ENCODE results near the gene LINS1. TPM values are rescaled to one million over a fixed set of nuclear protein-coding genes. Genes with fewer than 3 reads are reported as not detected.

The LINS1 gene
- total and polyA plus RNA-seq, 2 donors (not counting 3 experiments of a cell fraction or from before 2014, with no cell fraction given) = 6.9 to 14.7 TPM

DNA sequence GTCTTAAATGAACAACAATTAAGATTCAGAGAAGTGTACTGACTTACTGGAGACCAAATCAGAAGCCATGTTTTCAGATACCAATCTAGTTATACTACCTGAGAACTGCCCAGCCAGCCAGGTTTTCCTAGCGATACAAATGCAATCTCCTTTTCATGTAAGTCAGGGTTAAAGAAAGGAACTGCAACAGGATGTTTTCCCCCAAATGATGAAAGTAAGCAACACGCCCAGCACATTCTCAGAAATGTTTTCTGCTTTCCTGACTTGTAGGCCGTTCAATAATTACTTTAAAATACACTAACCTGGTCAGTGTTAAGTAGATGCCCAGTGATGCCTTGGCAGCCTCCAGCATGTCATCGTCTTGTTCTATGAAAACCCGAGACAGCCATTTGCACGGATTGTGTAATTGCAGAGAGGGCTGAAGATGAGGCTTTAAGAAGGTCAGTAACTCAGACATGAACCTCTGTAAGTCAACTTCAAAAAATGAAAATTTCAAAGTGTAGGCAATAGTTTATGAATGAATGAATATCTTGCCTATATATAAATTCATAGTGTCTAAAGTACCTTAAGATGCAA is 30.3 kb downstream of the LINS1 start:
- no peaks in the 10 kb centered on the region for H4K20me1 ChIP-seq (replicated peaks; ENCODE audit: control insufficient read depth, extremely low read depth, insufficient read depth, low read length)
- intact Hi-C loops (cut with micrococcal nuclease) = loop anchor here (1.0 to 2.0 kb wide), 2 partner anchors 222 to 643 kb away; no protein-coding TSS in a partner anchor

More for the DNA sequence above, 30.3 kb downstream of the LINS1 start:
- DNase-seq (ENCODE audit: low read depth, low spot score) (no peak), FAIRE-seq (no peak)
- Histone ChIP-seq H3K27ac (ENCODE audit: insufficient read depth, low read depth, low read length) (no peak overlapping the region), H3K4me3 (replicated peaks in 1 of 3; ENCODE audit: insufficient read depth in 1 of 3, low read depth in 1 of 3, low read length in 3 of 3) (no peak overlapping the region), H3K36me3 (ENCODE audit: control insufficient read depth in 2 of 2, extremely low read depth in 1 of 2, insufficient read depth in 2 of 2, low read length in 2 of 2) (peaks cover 2 to 11% of the 10 kb centered on the region in 2 experiments), H3K4me2 (ENCODE audit: insufficient read depth, low read length) (no peak overlapping the region), H3K9me3 (replicated peaks; ENCODE audit: control insufficient read depth, insufficient read depth, low read length) (no peaks in the 10 kb centered on the region), H3K4me1 (ENCODE audit: control insufficient read depth, extremely low read depth, insufficient read depth, low read length) (no peaks in the 10 kb centered on the region), H3K9me1 (replicated peaks; ENCODE audit: control insufficient read depth, extremely low read depth, insufficient read depth, low read length) (no peaks in the 10 kb centered on the region), H3K9ac (replicated peaks; ENCODE audit: extremely low read depth, insufficient read depth, low read length) (no peak overlapping the region), H3K27me3 (ENCODE audit: control insufficient read depth in 2 of 2, insufficient read depth in 2 of 2, low read length in 2 of 2) (no peaks in the 10 kb centered on the region), H3K79me2 (ENCODE audit: control insufficient read depth, insufficient read depth, low read length) (no peaks in the 10 kb centered on the region), H2AFZ (ENCODE audit: low read depth, low read length) (no peak overlapping the region)
- dilution Hi-C loops (cut with MboI; ENCODE audit: extremely low pct_ligation_motif_present, low sequenced_read_pairs) = no loop called here
- ChIA-PET POLR2A (no interaction called here), CTCF (interaction anchor here (1.0 to 2.9 kb wide), 15 partner anchors 9 to 1299 kb away, joined by 3 to 69 read pairs (median 8); partner anchors contain the start of genes ADAMTS17, ASB7 and LINS1)
- TF ChIP-seq, protein P1, sequence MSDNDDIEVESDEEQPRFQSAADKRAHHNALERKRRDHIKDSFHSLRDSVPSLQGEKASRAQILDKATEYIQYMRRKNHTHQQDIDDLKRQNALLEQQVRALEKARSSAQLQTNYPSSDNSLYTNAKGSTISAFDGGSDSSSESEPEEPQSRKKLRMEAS (IDR thresholded peaks at IDR 0.05; ENCODE audit: insufficient read depth, insufficient read length) = no peak
- TF ChIP-seq EZH2 (IDR thresholded peaks at IDR 0.05; ENCODE audit: borderline replicate concordance, low read depth, low read length, severe bottlenecking) (no peak), JUN (IDR thresholded peaks at IDR 0.05; ENCODE audit: borderline replicate concordance, insufficient read depth, insufficient read length, low read depth) (no peak), GATA2 (IDR thresholded peaks at IDR 0.05; ENCODE audit: insufficient read depth, insufficient read length, low read depth, low read length) (no peak), POLR2A (IDR thresholded peaks at IDR 0.05; ENCODE audit: low read depth, low read length) (no peak), MYC (IDR thresholded peaks at IDR 0.05; ENCODE audit: low read depth, low read length) (no peak), POLR2AphosphoS5 (IDR thresholded peaks at IDR 0.05; ENCODE audit: insufficient read depth, low read depth, low read length) (no peak), FOS (IDR thresholded peaks at IDR 0.05; ENCODE audit: borderline replicate concordance, insufficient read depth, low read length) (no peak)
- TF ChIP-seq, protein P2, sequence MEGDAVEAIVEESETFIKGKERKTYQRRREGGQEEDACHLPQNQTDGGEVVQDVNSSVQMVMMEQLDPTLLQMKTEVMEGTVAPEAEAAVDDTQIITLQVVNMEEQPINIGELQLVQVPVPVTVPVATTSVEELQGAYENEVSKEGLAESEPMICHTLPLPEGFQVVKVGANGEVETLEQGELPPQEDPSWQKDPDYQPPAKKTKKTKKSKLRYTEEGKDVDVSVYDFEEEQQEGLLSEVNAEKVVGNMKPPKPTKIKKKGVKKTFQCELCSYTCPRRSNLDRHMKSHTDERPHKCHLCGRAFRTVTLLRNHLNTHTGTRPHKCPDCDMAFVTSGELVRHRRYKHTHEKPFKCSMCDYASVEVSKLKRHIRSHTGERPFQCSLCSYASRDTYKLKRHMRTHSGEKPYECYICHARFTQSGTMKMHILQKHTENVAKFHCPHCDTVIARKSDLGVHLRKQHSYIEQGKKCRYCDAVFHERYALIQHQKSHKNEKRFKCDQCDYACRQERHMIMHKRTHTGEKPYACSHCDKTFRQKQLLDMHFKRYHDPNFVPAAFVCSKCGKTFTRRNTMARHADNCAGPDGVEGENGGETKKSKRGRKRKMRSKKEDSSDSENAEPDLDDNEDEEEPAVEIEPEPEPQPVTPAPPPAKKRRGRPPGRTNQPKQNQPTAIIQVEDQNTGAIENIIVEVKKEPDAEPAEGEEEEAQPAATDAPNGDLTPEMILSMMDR (IDR thresholded peaks at IDR 0.05; ENCODE audit: extremely low read depth in 1 of 2, insufficient read depth in 1 of 2, low read depth in 1 of 2, low read length in 2 of 2) = no peak
- BruUV-seq (replicated peaks) = no TSS peak

Measured in endothelial cell of umbilical vein (primary cell).